ENCODE results near the gene GBX2. TPM values are rescaled to one million over a fixed set of nuclear protein-coding genes. Genes with fewer than 3 reads are reported as not detected.
"Not testable (repeated sequence)": the region's sequence is repeated elsewhere in the genome, so short reads cannot be mapped to it uniquely, and the experiment has no call there.

Gene GBX2
- total RNA-seq, 1 experiment from 2014 or later = 18.0 TPM

GRCh38 chr2:236161531-236161930, 6.7 kb downstream of the GBX2 start:
- Histone ChIP-seq H3K27me3 (replicated peaks) (no peaks in the 10 kb centered on the region), H3K9me3 (replicated peaks) (no peaks in the 10 kb centered on the region), H3K36me3 (peaks cover 41% of the 10 kb centered on the region), H3K4me3 (no peak overlapping the region), H3K4me1 (replicated peaks) (peaks cover 6% of the 10 kb centered on the region), H3K27ac (no peak overlapping the region)
- DNase-seq (ENCODE audit: low read depth in 1 of 2, low spot score in 2 of 2) = no peak

GRCh38 chr2:236161082-236161462, 7.1 kb downstream of the GBX2 start:
- DNase-seq (ENCODE audit: low read depth in 1 of 2, low spot score in 2 of 2) = no peak
- Histone ChIP-seq H3K4me3 (no peak overlapping the region), H3K4me1 (replicated peaks) (peaks cover 2% of the 10 kb centered on the region), H3K9me3 (replicated peaks) (no peaks in the 10 kb centered on the region), H3K27me3 (replicated peaks) (no peaks in the 10 kb centered on the region), H3K27ac (no peak overlapping the region), H3K36me3 (peaks cover 37% of the 10 kb centered on the region)

GRCh38 chr2:236160366-236161081, 7.7 kb downstream of the GBX2 start:
- H3K4me1 ChIP-seq (replicated peaks) = no peaks in the 10 kb centered on the region
- H3K4me3 ChIP-seq = no peak overlapping the region
- H3K36me3 ChIP-seq = peaks cover 32% of the 10 kb centered on the region
- H3K27me3 ChIP-seq (replicated peaks) = no peaks in the 10 kb centered on the region
- DNase-seq (ENCODE audit: low read depth in 1 of 2, low spot score in 2 of 2) = no peak
- H3K9me3 ChIP-seq (replicated peaks) = no peaks in the 10 kb centered on the region
- no peak overlapping the region for H3K27ac ChIP-seq

GRCh38 chr2:236159778-236160170, 8.4 kb downstream of the GBX2 start:
- no peak for DNase-seq (ENCODE audit: low read depth in 1 of 2, low spot score in 2 of 2)
- H3K4me3 ChIP-seq = no peak overlapping the region
- H3K36me3 ChIP-seq = peaks cover 24% of the 10 kb centered on the region
- no peaks in the 10 kb centered on the region for H3K4me1 ChIP-seq (replicated peaks)
- H3K27ac ChIP-seq = no peak overlapping the region
- H3K9me3 ChIP-seq (replicated peaks) = no peaks in the 10 kb centered on the region
- H3K27me3 ChIP-seq (replicated peaks) = no peaks in the 10 kb centered on the region

- DNase-seq (ENCODE audit: low read depth in 1 of 2, low spot score in 2 of 2) = no peak
- Histone ChIP-seq H3K4me3 (no peak overlapping the region), H3K27ac (no peak overlapping the region), H3K36me3 (peaks cover 18% of the 10 kb centered on the region), H3K4me1 (replicated peaks) (no peaks in the 10 kb centered on the region), H3K27me3 (replicated peaks) (no peaks in the 10 kb centered on the region), H3K9me3 (replicated peaks) (no peaks in the 10 kb centered on the region)
Measured at GRCh38 chr2:236158969-236159777, 9.0 kb downstream of the GBX2 start.

GRCh38 chr2:236157815-236158498, 10.2 kb downstream of the GBX2 start:
- Histone ChIP-seq H3K4me1 (replicated peaks) (no peaks in the 10 kb centered on the region), H3K27ac (no peak overlapping the region), H3K4me3 (no peak overlapping the region), H3K36me3 (peaks cover 6% of the 10 kb centered on the region), H3K9me3 (replicated peaks) (no peaks in the 10 kb centered on the region), H3K27me3 (replicated peaks) (no peaks in the 10 kb centered on the region)
- no peak for DNase-seq (ENCODE audit: low read depth in 1 of 2, low spot score in 2 of 2)

- no peak overlapping the region for H3K27ac ChIP-seq
- no peak for DNase-seq (ENCODE audit: low read depth in 1 of 2, low spot score in 2 of 2)
- H3K36me3 ChIP-seq = peaks cover 6% of the 10 kb centered on the region
- no peak overlapping the region for H3K4me3 ChIP-seq
- 0 out of 2 replicates have a peak, but pooled peaks cover 3% of the 10 kb centered on the region for H3K9me3 ChIP-seq (replicated peaks)
- no peaks in the 10 kb centered on the region for H3K4me1 ChIP-seq (replicated peaks)
- no peaks in the 10 kb centered on the region for H3K27me3 ChIP-seq (replicated peaks)
Measured at GRCh38 chr2:236157366-236157765, 10.8 kb downstream of the GBX2 start.

- H3K9me3 ChIP-seq (replicated peaks) = 0 out of 2 replicates have a peak, but pooled peaks cover 3% of the 10 kb centered on the region
- DNase-seq (ENCODE audit: low read depth in 1 of 2, low spot score in 2 of 2) = no peak
- no peaks in the 10 kb centered on the region for H3K4me1 ChIP-seq (replicated peaks)
- no peak overlapping the region for H3K27ac ChIP-seq
- H3K36me3 ChIP-seq = peaks cover under 1% of the 10 kb centered on the region; the same call in 1 of the 2 replicates
- H3K4me3 ChIP-seq = no peak overlapping the region
- no peaks in the 10 kb centered on the region for H3K27me3 ChIP-seq (replicated peaks)
Measured at GRCh38 chr2:236156860-236157194, 11.4 kb downstream of the GBX2 start.

- Histone ChIP-seq H3K36me3 (no peaks in the 10 kb centered on the region), H3K4me3 (no peak overlapping the region), H3K27ac (no peak overlapping the region), H3K27me3 (replicated peaks) (no peaks in the 10 kb centered on the region), H3K4me1 (replicated peaks) (no peaks in the 10 kb centered on the region), H3K9me3 (replicated peaks) (0 out of 2 replicates have a peak, but pooled peaks cover 3% of the 10 kb centered on the region)
- no peak for DNase-seq (ENCODE audit: low read depth in 1 of 2, low spot score in 2 of 2)
Measured at GRCh38 chr2:236156095-236156859, 11.9 kb downstream of the GBX2 start.

GRCh38 chr2:236155406-236155805, 12.8 kb downstream of the GBX2 start:
- Histone ChIP-seq H3K36me3 (no peaks in the 10 kb centered on the region), H3K4me3 (no peak overlapping the region), H3K27me3 (replicated peaks) (no peaks in the 10 kb centered on the region), H3K4me1 (replicated peaks) (no peaks in the 10 kb centered on the region), H3K27ac (no peak overlapping the region), H3K9me3 (replicated peaks) (peaks cover 4% of the 10 kb centered on the region; the same call in 1 of the 2 replicates)
- no peak for DNase-seq (ENCODE audit: low read depth in 1 of 2, low spot score in 2 of 2)

- H3K4me3 ChIP-seq = no peak overlapping the region
- H3K27ac ChIP-seq = no peak overlapping the region
- H3K36me3 ChIP-seq = no peaks in the 10 kb centered on the region
- H3K9me3 ChIP-seq (replicated peaks) = peaks cover 4% of the 10 kb centered on the region; the same call in 1 of the 2 replicates
- H3K4me1 ChIP-seq (replicated peaks) = no peaks in the 10 kb centered on the region
- DNase-seq (ENCODE audit: low read depth in 1 of 2, low spot score in 2 of 2) = no peak
- H3K27me3 ChIP-seq (replicated peaks) = no peaks in the 10 kb centered on the region
Measured at GRCh38 chr2:236146436-236146835, 21.8 kb downstream of the GBX2 start.

- H3K27ac ChIP-seq = no peak overlapping the region
- H3K9me3 ChIP-seq (replicated peaks) = no peaks in the 10 kb centered on the region; the same call in 1 of the 2 replicates
- no peak overlapping the region for H3K4me3 ChIP-seq
- H3K27me3 ChIP-seq (replicated peaks) = no peaks in the 10 kb centered on the region
- no peaks in the 10 kb centered on the region for H3K36me3 ChIP-seq
- H3K4me1 ChIP-seq (replicated peaks) = no peaks in the 10 kb centered on the region
- no peak for DNase-seq (ENCODE audit: low read depth in 1 of 2, low spot score in 2 of 2)
Measured at GRCh38 chr2:236143811-236144210, 24.4 kb downstream of the GBX2 start.

- not testable (repeated sequence) for DNase-seq (ENCODE audit: low read depth in 1 of 2, low spot score in 2 of 2); H3K9me3 ChIP-seq (replicated peaks); H3K4me1 ChIP-seq (replicated peaks); H3K4me3 ChIP-seq; H3K27ac ChIP-seq; H3K36me3 ChIP-seq; H3K27me3 ChIP-seq (replicated peaks)
Measured at GRCh38 chr2:236141616-236142015, 26.6 kb downstream of the GBX2 start.
